Endothelial cell (in vitro differentiated cells): ENCODE data around the gene PARVG. TPM values are rescaled to one million over a fixed set of nuclear protein-coding genes. Genes with fewer than 3 reads are reported as not detected.

Experiments used
- DNase-seq: peaks from one replicate; pipeline ENCODE4 v3.0.0; 2021; ENCODE audit warnings: low spot score
- H3K27ac Mint-ChIP-seq: one replicate; pipeline ENCODE4 v1.8.0; 2021; ENCODE audit warnings: mixed read lengths, inconsistent platforms; ENCODE audit not compliant: unreplicated experiment
- H3K27me3 Mint-ChIP-seq: one replicate; pipeline ENCODE4 v1.8.0; 2021; ENCODE audit warnings: mild to moderate bottlenecking, moderate library complexity, mixed read lengths, inconsistent platforms; ENCODE audit not compliant: unreplicated experiment
- H3K36me3 Mint-ChIP-seq: one replicate; pipeline ENCODE4 v1.8.0; 2021; ENCODE audit warnings: mild to moderate bottlenecking, low read depth, mixed read lengths, inconsistent platforms; ENCODE audit not compliant: unreplicated experiment
- H3K4me1 Mint-ChIP-seq: one replicate; pipeline ENCODE4 v1.8.0; 2021; ENCODE audit warnings: mild to moderate bottlenecking, mixed read lengths, inconsistent platforms; ENCODE audit not compliant: unreplicated experiment
- H3K4me3 Mint-ChIP-seq: one replicate; pipeline ENCODE4 v1.8.0; 2021; ENCODE audit warnings: mild to moderate bottlenecking, mixed read lengths, inconsistent platforms; ENCODE audit not compliant: unreplicated experiment
- H3K9me3 Mint-ChIP-seq: one replicate; pipeline ENCODE4 v1.8.0; 2021; ENCODE audit warnings: mixed read lengths, inconsistent platforms; ENCODE audit not compliant: unreplicated experiment
- CTCF ChIP-seq: fragments of 200-600 bp; sonication (generic); IDR thresholded peaks from one replicate; pipeline ENCODE4 v1.5.0; 2021; ENCODE audit warnings: antibody characterized with exemption; ENCODE audit not compliant: unreplicated experiment
- long read RNA-seq: library from polyadenylated mRNA; unstranded; transcript quantifications from one replicate; pipeline ENCODE4 v2.0.0, GENCODE V29; 2020; ENCODE audit not compliant: unreplicated experiment
- total RNA-seq: library from RNA; stranded (reverse); fragmentation: NEBNext Ultra II Directional; extraction: Animal tissue kit (Norgen Biotek cat#: 25700); gene quantifications from one replicate; pipeline ENCODE4 v1.2.1, GENCODE V29; 2021; ENCODE audit not compliant: unreplicated experiment

The PARVG gene, protein sequence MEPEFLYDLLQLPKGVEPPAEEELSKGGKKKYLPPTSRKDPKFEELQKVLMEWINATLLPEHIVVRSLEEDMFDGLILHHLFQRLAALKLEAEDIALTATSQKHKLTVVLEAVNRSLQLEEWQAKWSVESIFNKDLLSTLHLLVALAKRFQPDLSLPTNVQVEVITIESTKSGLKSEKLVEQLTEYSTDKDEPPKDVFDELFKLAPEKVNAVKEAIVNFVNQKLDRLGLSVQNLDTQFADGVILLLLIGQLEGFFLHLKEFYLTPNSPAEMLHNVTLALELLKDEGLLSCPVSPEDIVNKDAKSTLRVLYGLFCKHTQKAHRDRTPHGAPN
- 0.90 TPM for total RNA-seq
- long read RNA-seq, result 0 reads

GRCh38 chr22:44180706-44181032 is at the start of gene PARVG:
PARVG (plus strand) TSS chr22:44180925; CDS start chr22:44183330, 2,405 bp downstream.
- Mint-ChIP-seq H3K36me3 (no peaks in the 10 kb centered on the region), H3K27me3 (peaks cover 4% of the 10 kb centered on the region), H3K9me3 (no peaks in the 10 kb centered on the region), H3K4me1 (peaks cover 4% of the 10 kb centered on the region), H3K27ac (no peak within 1 kb of the TSS), H3K4me3 (no peak within 1 kb of the TSS)
- TF ChIP-seq CTCF, result no peak
- DNase-seq, result no peak

DNA sequence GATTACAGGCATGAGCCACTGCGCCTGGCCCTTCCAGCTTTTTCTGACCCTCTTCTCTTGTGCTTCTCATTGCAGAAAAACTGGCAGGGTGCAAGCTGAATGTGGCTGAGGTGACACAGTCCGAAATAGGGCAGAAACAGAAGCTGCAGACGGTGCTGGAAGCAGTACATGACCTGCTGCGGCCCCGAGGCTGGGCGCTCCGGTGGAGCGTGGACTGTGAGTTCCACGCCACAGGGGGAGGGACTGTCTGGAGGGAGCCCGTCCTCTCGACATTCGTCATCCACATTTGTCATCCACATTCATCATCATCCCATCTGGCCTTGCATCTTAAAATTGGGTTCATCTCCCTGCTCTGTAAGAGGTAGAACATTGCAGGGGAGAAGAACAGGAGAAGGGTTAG is 49.3 kb upstream of the PARVG start:
- H3K4me3 Mint-ChIP-seq, result peak overlapping the region; percentile 21
- H3K36me3 Mint-ChIP-seq, result peaks cover 60% of the 10 kb centered on the region
- H3K27ac Mint-ChIP-seq, result no peak overlapping the region
- DNase-seq, result no peak
- TF ChIP-seq CTCF, result no peak
- no peaks in the 10 kb centered on the region for H3K9me3 Mint-ChIP-seq
- peaks cover 15% of the 10 kb centered on the region for H3K4me1 Mint-ChIP-seq
- H3K27me3 Mint-ChIP-seq, result peaks cover 6% of the 10 kb centered on the region

- H3K27ac Mint-ChIP-seq, result no peak overlapping the region
- peaks cover 8% of the 10 kb centered on the region for H3K27me3 Mint-ChIP-seq
- peaks cover 62% of the 10 kb centered on the region for H3K36me3 Mint-ChIP-seq
These were observed 48.6 kb upstream of the PARVG start for GRCh38 chr22:44131989-44132685.

GRCh38 chr22:44132724-44133123 is 48.0 kb upstream of the PARVG start:
- H3K9me3 Mint-ChIP-seq, result peaks cover 4% of the 10 kb centered on the region
- peaks cover 9% of the 10 kb centered on the region for H3K27me3 Mint-ChIP-seq
- no peak for TF ChIP-seq CTCF
- H3K27ac Mint-ChIP-seq, result no peak overlapping the region
- H3K36me3 Mint-ChIP-seq, result peaks cover 63% of the 10 kb centered on the region
- H3K4me1 Mint-ChIP-seq, result peaks cover 12% of the 10 kb centered on the region
- H3K4me3 Mint-ChIP-seq, result peak overlapping the region; percentile 63
- no peak for DNase-seq

More at GRCh38 chr22:44131989-44132685, 48.6 kb upstream of the PARVG start:
- no peak overlapping the region for H3K4me3 Mint-ChIP-seq
- H3K9me3 Mint-ChIP-seq, result peaks cover 3% of the 10 kb centered on the region
- H3K4me1 Mint-ChIP-seq, result peaks cover 15% of the 10 kb centered on the region
- no peak for TF ChIP-seq CTCF
- DNase-seq, result no peak

GRCh38 chr22:44133161-44133560 is 47.6 kb upstream of the PARVG start:
- peaks cover 12% of the 10 kb centered on the region for H3K4me1 Mint-ChIP-seq
- TF ChIP-seq CTCF, result no peak
- H3K27me3 Mint-ChIP-seq, result peaks cover 10% of the 10 kb centered on the region
- H3K9me3 Mint-ChIP-seq, result peaks cover 4% of the 10 kb centered on the region
- no peak for DNase-seq
- H3K4me3 Mint-ChIP-seq, result no peak overlapping the region
- peaks cover 67% of the 10 kb centered on the region for H3K36me3 Mint-ChIP-seq
- H3K27ac Mint-ChIP-seq, result no peak overlapping the region
